ENCODE data around the gene ARIH1.

The ARIH1 gene

GRCh38 chr15:72560458-72560857 is 86.3 kb downstream of the ARIH1 start:
- ChIA-PET POLR2A (no interaction called here), CTCF (no interaction called here)
- DNase-seq (ENCODE audit: extremely low spot score), result no peak
- TF ChIP-seq TARDBP (IDR thresholded peaks at IDR 0.05), result no peak
- TF ChIP-seq ELF4 (IDR thresholded peaks at IDR 0.05), result no peak
- no peak for TF ChIP-seq L3MBTL2 (conservative IDR thresholded peaks at IDR 0.05)
- TF ChIP-seq FOXM1 (IDR thresholded peaks at IDR 0.05; ENCODE audit: borderline replicate concordance), result no peak
- no peak for TF ChIP-seq PKNOX1 (IDR thresholded peaks at IDR 0.05)

GRCh38 chr15:72562386-72562785 is 88.3 kb downstream of the ARIH1 start:
- no peak for DNase-seq (ENCODE audit: extremely low spot score)
- POLR2A ChIA-PET, result no interaction called here
- CTCF ChIA-PET, result interaction anchor here (0.7 kb wide), 1 partner anchor 32 kb away, joined by 3 read pairs; no protein-coding TSS in a partner anchor
- TF ChIP-seq HDGF (IDR thresholded peaks at IDR 0.05; ENCODE audit: borderline replicate concordance) (no peak), SP1 (IDR thresholded peaks at IDR 0.05) (no peak), FOXA1 (IDR thresholded peaks at IDR 0.05) (no peak), FOXM1 (IDR thresholded peaks at IDR 0.05; ENCODE audit: borderline replicate concordance) (no peak), ZNF384 (IDR thresholded peaks at IDR 0.05) (no peak), NFRKB (IDR thresholded peaks at IDR 0.05) (no peak), FOXK2 (IDR thresholded peaks at IDR 0.05) (no peak), ELF4 (IDR thresholded peaks at IDR 0.05) (no peak), CTBP1 (IDR thresholded peaks at IDR 0.05; ENCODE audit: borderline replicate concordance) (no peak), SUZ12 (IDR thresholded peaks at IDR 0.05) (no peak), BHLHE40 (IDR thresholded peaks at IDR 0.05; ENCODE audit: borderline replicate concordance) (no peak)

GRCh38 chr15:72562878-72563277 is 88.7 kb downstream of the ARIH1 start:
- TF ChIP-seq NFRKB (IDR thresholded peaks at IDR 0.05), result no peak
- TF ChIP-seq FOXM1 (IDR thresholded peaks at IDR 0.05; ENCODE audit: borderline replicate concordance), result no peak
- no peak for TF ChIP-seq HDGF (IDR thresholded peaks at IDR 0.05; ENCODE audit: borderline replicate concordance)
- no peak for DNase-seq (ENCODE audit: extremely low spot score)
- ChIA-PET POLR2A (no interaction called here), CTCF (interaction anchor here (0.7 kb wide), 1 partner anchor 32 kb away, joined by 3 read pairs; no protein-coding TSS in a partner anchor)

- TF ChIP-seq FOXA1 (IDR thresholded peaks at IDR 0.05), result no peak
- TF ChIP-seq ARNT (IDR thresholded peaks at IDR 0.05), result no peak
- DNase-seq (ENCODE audit: extremely low spot score), result no peak
- CTCF ChIA-PET, result no interaction called here
- POLR2A ChIA-PET, result no interaction called here
Measured at GRCh38 chr15:72564091-72564490, 90.0 kb downstream of the ARIH1 start.

GRCh38 chr15:72566973-72567372 is 92.8 kb downstream of the ARIH1 start:
- ChIA-PET CTCF (no interaction called here), POLR2A (interaction anchor here (0.7 kb wide), 1 partner anchor 339 kb away, joined by 3 read pairs; no protein-coding TSS in a partner anchor)
- no peak for TF ChIP-seq FOXM1 (IDR thresholded peaks at IDR 0.05; ENCODE audit: borderline replicate concordance)
- TF ChIP-seq SP1 (IDR thresholded peaks at IDR 0.05), result no peak
- no peak for TF ChIP-seq HDGF (IDR thresholded peaks at IDR 0.05; ENCODE audit: borderline replicate concordance)
- no peak for TF ChIP-seq PKNOX1 (IDR thresholded peaks at IDR 0.05)
- TF ChIP-seq CTBP1 (IDR thresholded peaks at IDR 0.05; ENCODE audit: borderline replicate concordance), result no peak
- TF ChIP-seq BHLHE40 (IDR thresholded peaks at IDR 0.05; ENCODE audit: borderline replicate concordance), result no peak
- no peak for TF ChIP-seq FOXA1 (IDR thresholded peaks at IDR 0.05)
- TF ChIP-seq ELF4 (IDR thresholded peaks at IDR 0.05), result no peak
- TF ChIP-seq SUZ12 (IDR thresholded peaks at IDR 0.05), result no peak
- no peak for TF ChIP-seq LEF1 (IDR thresholded peaks at IDR 0.05; ENCODE audit: borderline replicate concordance)
- no peak for TF ChIP-seq ZNF384 (IDR thresholded peaks at IDR 0.05)
- no peak for TF ChIP-seq TARDBP (IDR thresholded peaks at IDR 0.05)
- TF ChIP-seq NFRKB (IDR thresholded peaks at IDR 0.05), result no peak
- no peak for TF ChIP-seq FOXK2 (IDR thresholded peaks at IDR 0.05)
- no peak for DNase-seq (ENCODE audit: extremely low spot score)

- ChIA-PET CTCF (no interaction called here), POLR2A (no interaction called here)
- TF ChIP-seq ELF4 (IDR thresholded peaks at IDR 0.05), result no peak
- no peak for TF ChIP-seq NFRKB (IDR thresholded peaks at IDR 0.05)
- no peak for TF ChIP-seq HDGF (IDR thresholded peaks at IDR 0.05; ENCODE audit: borderline replicate concordance)
- no peak for TF ChIP-seq ZNF384 (IDR thresholded peaks at IDR 0.05)
- TF ChIP-seq ARNT (IDR thresholded peaks at IDR 0.05), result no peak
- no peak for TF ChIP-seq CTBP1 (IDR thresholded peaks at IDR 0.05; ENCODE audit: borderline replicate concordance)
- no peak for TF ChIP-seq FOXK2 (IDR thresholded peaks at IDR 0.05)
- no peak for TF ChIP-seq L3MBTL2 (conservative IDR thresholded peaks at IDR 0.05)
- TF ChIP-seq PKNOX1 (IDR thresholded peaks at IDR 0.05), result no peak
- no peak for TF ChIP-seq SP1 (IDR thresholded peaks at IDR 0.05)
- TF ChIP-seq BHLHE40 (IDR thresholded peaks at IDR 0.05; ENCODE audit: borderline replicate concordance), result no peak
- no peak for DNase-seq (ENCODE audit: extremely low spot score)
Measured at GRCh38 chr15:72570059-72570458, 95.9 kb downstream of the ARIH1 start.

GRCh38 chr15:72579814-72580213 is 105.7 kb downstream of the ARIH1 start:
- DNase-seq (ENCODE audit: extremely low spot score), result no peak
- no peak for TF ChIP-seq LEF1 (IDR thresholded peaks at IDR 0.05; ENCODE audit: borderline replicate concordance)
- TF ChIP-seq PKNOX1 (IDR thresholded peaks at IDR 0.05), result no peak
- TF ChIP-seq BHLHE40 (IDR thresholded peaks at IDR 0.05; ENCODE audit: borderline replicate concordance), result no peak
- no peak for TF ChIP-seq L3MBTL2 (conservative IDR thresholded peaks at IDR 0.05)
- no peak for TF ChIP-seq SP1 (IDR thresholded peaks at IDR 0.05)
- TF ChIP-seq TARDBP (IDR thresholded peaks at IDR 0.05), result no peak
- no peak for TF ChIP-seq FOXA1 (IDR thresholded peaks at IDR 0.05)
- TF ChIP-seq ARNT (IDR thresholded peaks at IDR 0.05), result no peak
- TF ChIP-seq HDGF (IDR thresholded peaks at IDR 0.05; ENCODE audit: borderline replicate concordance), result no peak
- TF ChIP-seq FOXM1 (IDR thresholded peaks at IDR 0.05; ENCODE audit: borderline replicate concordance), result no peak
- no peak for TF ChIP-seq FOXK2 (IDR thresholded peaks at IDR 0.05)
- no peak for TF ChIP-seq SUZ12 (IDR thresholded peaks at IDR 0.05)
- no peak for TF ChIP-seq ZNF384 (IDR thresholded peaks at IDR 0.05)
- TF ChIP-seq ELF4 (IDR thresholded peaks at IDR 0.05), result no peak
- no peak for TF ChIP-seq CTBP1 (IDR thresholded peaks at IDR 0.05; ENCODE audit: borderline replicate concordance)
- POLR2A ChIA-PET, result no interaction called here
- CTCF ChIA-PET, result no interaction called here
